Ureter (tissue), 1 donor: ENCODE results near the gene SLPI. TPM values are rescaled to one million over a fixed set of nuclear protein-coding genes. Genes with fewer than 3 reads are reported as not detected.

ENCODE experiments used
- DNase-seq: peaks from one replicate; pipeline ENCODE4 v3.0.0-alpha.2; 2020; ENCODE audit warnings: low spot score
- total RNA-seq: library from RNA; stranded (reverse); gene quantifications from one replicate; pipeline ENCODE4 v1.2.4, GENCODE V29; 2023
- donor health status: DM: yes; HTN: yes; CAD: no.

Gene SLPI
- total RNA-seq, 1 donor from 2014 or later = 301 TPM

DNA sequence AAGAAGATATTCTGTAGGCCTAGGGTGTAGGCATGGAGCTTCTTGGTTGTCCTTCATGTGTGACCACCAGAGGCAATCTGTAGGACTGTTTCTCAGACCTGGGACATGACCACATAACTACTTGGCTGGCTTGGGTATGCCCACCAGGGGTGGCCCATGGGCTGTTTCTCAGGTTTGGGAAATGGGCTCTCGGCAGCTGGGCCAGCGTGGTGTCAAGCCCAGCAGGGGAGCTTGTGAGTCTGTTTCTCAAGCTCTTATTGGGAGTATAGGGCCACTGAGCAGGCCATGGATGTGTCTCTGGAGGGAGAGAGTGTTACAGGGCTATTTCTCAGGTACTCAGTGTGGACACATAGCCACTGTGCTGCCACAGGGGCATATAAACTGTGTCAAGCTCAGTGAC is 35.7 kb downstream of the SLPI start:
- DNase-seq = no peak

DNA sequence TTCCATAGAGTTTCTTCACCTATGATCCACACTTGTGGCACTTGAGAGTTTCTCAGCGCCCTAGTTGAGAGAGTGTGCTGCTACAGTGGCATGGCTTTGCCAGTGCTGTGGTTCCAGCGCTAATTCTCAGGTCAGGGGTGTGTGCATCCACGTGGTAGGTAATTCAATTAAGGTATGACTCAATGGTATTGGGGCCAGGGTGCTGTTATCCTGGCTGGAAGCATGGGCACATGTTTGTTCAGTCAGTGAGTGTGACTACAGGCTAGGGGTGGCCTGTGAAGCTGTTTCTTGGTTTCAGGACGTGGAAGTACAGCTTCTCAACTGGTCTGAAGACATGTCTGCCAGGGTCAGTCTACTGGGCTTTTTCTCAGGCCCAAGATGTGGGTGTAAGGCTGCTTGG is 36.2 kb downstream of the SLPI start:
- no peak for DNase-seq

DNA sequence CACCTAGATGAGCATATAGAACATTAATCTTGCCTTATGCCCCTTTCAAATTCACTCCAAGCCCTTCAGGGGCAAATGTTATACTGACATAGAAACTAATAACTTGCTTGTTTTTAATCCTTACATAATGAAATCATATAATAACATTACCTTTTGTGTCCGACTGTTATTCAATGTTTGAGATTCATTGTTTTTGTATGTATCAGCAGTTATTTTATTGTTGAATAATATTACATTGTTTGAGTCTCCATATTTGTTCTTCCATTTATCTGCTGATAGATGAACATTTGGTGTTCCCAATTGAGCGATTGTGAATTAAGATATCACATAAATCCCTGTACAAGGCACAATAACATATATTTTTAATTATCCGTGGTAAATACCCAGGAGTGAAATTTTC is 41.5 kb downstream of the SLPI start:
- no peak for DNase-seq

DNA sequence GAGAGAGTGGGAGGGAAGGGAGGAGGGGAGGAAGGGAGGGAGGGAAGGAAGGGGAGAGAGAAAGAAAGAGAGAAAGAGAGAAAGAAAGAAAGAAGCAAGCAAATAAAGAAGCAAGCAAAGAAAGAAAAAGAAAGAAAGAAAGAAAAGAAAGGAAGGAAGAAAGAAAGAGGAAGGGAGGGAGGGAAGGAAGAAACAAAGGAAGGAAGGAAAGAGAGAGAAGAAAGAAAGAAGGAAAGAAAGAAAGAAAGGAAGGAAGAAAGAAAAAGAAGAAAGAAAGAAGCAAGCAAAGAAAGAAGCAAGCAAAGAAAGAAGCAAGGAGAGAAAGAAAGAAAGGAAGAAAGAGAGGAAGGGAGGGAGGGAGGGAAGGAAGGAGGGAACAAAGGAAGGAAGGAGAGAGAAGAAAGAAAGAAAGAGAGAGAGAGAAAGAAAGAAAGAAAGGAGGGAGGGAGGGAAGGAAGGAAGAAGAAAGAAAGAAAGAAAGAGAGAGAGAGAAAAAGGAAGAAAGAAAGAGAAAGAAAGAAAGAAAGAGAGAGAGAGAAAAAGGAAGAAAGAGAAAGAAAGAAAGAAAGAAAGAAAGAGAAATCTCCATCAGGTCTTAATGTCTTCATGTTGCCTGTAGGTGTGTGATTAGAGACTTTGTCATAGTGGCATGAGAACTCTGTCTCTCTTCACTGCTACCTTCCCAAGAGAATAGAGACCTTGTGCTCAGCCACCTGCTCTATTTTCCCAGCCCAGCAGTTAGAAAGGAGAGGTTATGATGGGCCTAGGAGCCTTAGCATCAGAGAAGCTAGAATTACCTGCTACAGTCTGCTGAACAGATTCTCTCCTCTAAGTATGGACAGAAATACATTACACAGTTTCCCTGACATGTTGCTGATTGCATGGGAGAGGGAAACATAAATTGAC is 42.5 kb downstream of the SLPI start:
- DNase-seq = no peak

DNA sequence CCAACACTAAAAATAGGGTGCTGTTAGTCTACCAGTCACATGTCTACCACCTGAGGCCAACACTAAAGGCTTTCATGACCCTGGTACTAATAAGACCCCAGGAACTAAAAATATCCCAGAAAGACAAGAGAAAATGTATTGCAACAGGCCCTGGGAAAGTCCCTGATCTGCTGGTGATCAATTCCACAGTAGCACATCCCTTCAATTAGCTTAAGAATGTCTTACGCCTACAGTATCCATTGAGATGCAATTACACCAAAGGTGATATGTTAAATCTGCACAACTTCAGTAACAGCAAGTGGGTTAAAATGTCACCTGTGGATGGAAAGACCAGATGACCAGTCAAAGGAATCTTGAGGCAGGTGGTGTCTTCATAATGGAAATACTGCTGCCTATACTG is 44.4 kb downstream of the SLPI start:
- no peak for DNase-seq

DNA sequence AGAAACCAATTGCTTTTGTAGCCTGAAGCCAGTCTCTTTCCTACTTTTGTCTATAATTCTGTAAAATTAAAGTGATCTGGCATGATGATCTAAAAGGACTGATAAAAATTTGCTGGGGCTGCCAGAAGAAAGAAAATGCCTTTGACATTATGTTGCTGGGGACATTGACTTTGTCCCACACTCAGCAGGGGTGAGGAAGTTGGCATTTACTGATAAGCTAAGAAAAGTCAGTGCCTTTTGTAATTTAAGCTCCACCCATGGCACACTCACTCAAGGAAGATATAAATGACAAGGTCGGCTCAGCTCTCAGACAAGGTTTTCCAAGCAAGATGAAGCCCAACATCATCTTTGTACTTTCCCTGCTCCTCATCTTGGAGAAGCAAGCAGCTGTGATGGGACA is 47.6 kb downstream of the SLPI start, which contains the start of gene SEMG1:
Gene SEMG1 (plus strand): TSS at position 309 of the 400 bp plus-strand sequence. CDS start 21 bp downstream, at position 330.
- no peak for DNase-seq

Other genes with a start within 250 kb of the SLPI start
- 0.86 TPM for gene KCNS1, start 153.4 kb downstream of the SLPI start, total RNA-seq
- 0.78 TPM for gene WFDC5, start 139.4 kb downstream of the SLPI start, total RNA-seq
- not detected for gene WFDC12, start 130.1 kb downstream of the SLPI start, total RNA-seq
- gene PI3, start 79.7 kb downstream of the SLPI start, total RNA-seq = 1.7 TPM
- not detected for gene SEMG1, start 47.5 kb downstream of the SLPI start, total RNA-seq
- gene SEMG2, start 33.2 kb downstream of the SLPI start, total RNA-seq = not detected
- gene RBPJL, start 52.3 kb upstream of the SLPI start, total RNA-seq = not detected
- not detected for gene MATN4, start 53.7 kb upstream of the SLPI start, total RNA-seq
- 215 TPM for gene SDC4, start 93.9 kb upstream of the SLPI start, total RNA-seq
- gene SYS1, start 108.6 kb upstream of the SLPI start, total RNA-seq = 28.8 TPM
- gene TP53TG5, start 123.8 kb upstream of the SLPI start, total RNA-seq = 1.2 TPM
- gene DBNDD2, start 153.7 kb upstream of the SLPI start, total RNA-seq = 63.0 TPM
- gene PIGT, start 161.6 kb upstream of the SLPI start, total RNA-seq = 94.3 TPM
- gene WFDC2, start 215.2 kb upstream of the SLPI start, total RNA-seq = 244 TPM